SK-N-SH treated with all-trans-retinoic acid at 6 μM for 48 hours (cell line): ENCODE results near the gene RAB36.

Source experiments
- ATAC-seq: fragments of 200-7000 bp; cut with Tn5 transposase; 3 replicates; pipeline ENCODE4 v1.9.1; 2020; ENCODE audit warnings: mild to moderate bottlenecking, moderate library complexity
- ARNTL ChIP-seq: fragments of 450-650 bp; formaldehyde crosslinking; IDR thresholded peaks from 2 replicates; pipeline ENCODE4 v1.5.0; 2020; ENCODE audit warnings: low read depth, mild to moderate bottlenecking, moderate library complexity, borderline replicate concordance
- BACH2 ChIP-seq: fragments of 250-450 bp; sonication (Bioruptor Pico); IDR thresholded peaks from 2 replicates; pipeline ENCODE4 v1.9.0; 2021; ENCODE audit warnings: mild to moderate bottlenecking, borderline replicate concordance
- CREB5 ChIP-seq: fragments of 250-450 bp; sonication (Bioruptor Pico); IDR thresholded peaks from 2 replicates; pipeline ENCODE4 v1.5.1; 2020; ENCODE audit warnings: low read depth, mild to moderate bottlenecking, moderate library complexity
- CSRNP3 ChIP-seq: fragments of 250-450 bp; sonication (Bioruptor Pico); IDR thresholded peaks from 2 replicates; pipeline ENCODE4 v1.5.1; 2021; ENCODE audit warnings: mild to moderate bottlenecking, moderate library complexity
- ESRRG ChIP-seq: fragments of 250-450 bp; sonication (Bioruptor Pico); IDR thresholded peaks from 2 replicates; pipeline ENCODE4 v1.6.1; 2021; ENCODE audit warnings: mild to moderate bottlenecking
- GLIS3 ChIP-seq: fragments of 250-450 bp; sonication (Bioruptor Pico); IDR thresholded peaks from 2 replicates; pipeline ENCODE4 v1.5.0; 2020; ENCODE audit warnings: mild to moderate bottlenecking, moderate library complexity
- ISL1 ChIP-seq: fragments of 250-450 bp; sonication (Bioruptor Pico); IDR thresholded peaks from 2 replicates; pipeline ENCODE4 v2.1.2; 2022; ENCODE audit warnings: mild to moderate bottlenecking, moderate library complexity
- OSR1 ChIP-seq: fragments of 250-450 bp; sonication (Bioruptor Pico); IDR thresholded peaks from 2 replicates; pipeline ENCODE4 v1.8.0; 2022; ENCODE audit warnings: moderate library complexity, mild to moderate bottlenecking, inconsistent platforms
- PATZ1 ChIP-seq: fragments of 250-450 bp; sonication (Bioruptor Pico); IDR thresholded peaks from 2 replicates; pipeline ENCODE4 v1.8.0; 2020; ENCODE audit warnings: mild to moderate bottlenecking, moderate library complexity, borderline replicate concordance
- POU6F1 ChIP-seq: fragments of 250-450 bp; sonication (Bioruptor Pico); IDR thresholded peaks from 2 replicates; pipeline ENCODE4 v1.8.0; 2021; ENCODE audit warnings: low read depth, mild to moderate bottlenecking, moderate library complexity, borderline replicate concordance
- PPARA ChIP-seq: fragments of 250-450 bp; sonication (Bioruptor Pico); IDR thresholded peaks from 2 replicates; pipeline ENCODE4 v1.5.0; 2020; ENCODE audit warnings: mild to moderate bottlenecking, borderline replicate concordance
- RARB ChIP-seq: fragments of 250-450 bp; sonication (Bioruptor Pico); IDR thresholded peaks from 2 replicates; pipeline ENCODE4 v1.8.0; 2021; ENCODE audit warnings: mild to moderate bottlenecking, moderate library complexity
- SNAI2 ChIP-seq: fragments of 250-450 bp; sonication (Bioruptor Pico); IDR thresholded peaks from 2 replicates; pipeline ENCODE4 v1.5.0; 2020; ENCODE audit warnings: mild to moderate bottlenecking, moderate library complexity
- TCF4 ChIP-seq: fragments of 250-450 bp; sonication (Bioruptor Pico); IDR thresholded peaks from 2 replicates; pipeline ENCODE4 v1.8.0; 2021; ENCODE audit warnings: mild to moderate bottlenecking, moderate library complexity, borderline replicate concordance
- TOX ChIP-seq: fragments of 250-450 bp; sonication (Bioruptor Pico); IDR thresholded peaks from 2 replicates; pipeline ENCODE4 v1.8.0; 2021; ENCODE audit warnings: mild to moderate bottlenecking, moderate library complexity, borderline replicate concordance
- TSHZ2 ChIP-seq: fragments of 250-450 bp; sonication (Bioruptor Pico); IDR thresholded peaks from 2 replicates; pipeline ENCODE4 v1.5.0; 2020; ENCODE audit warnings: mild to moderate bottlenecking, moderate library complexity
- ZC3H10 ChIP-seq: fragments of 250-450 bp; sonication (Bioruptor Pico); IDR thresholded peaks from 2 replicates; pipeline ENCODE4 v1.5.1; 2021; ENCODE audit warnings: mild to moderate bottlenecking, moderate library complexity
- ZFP30 ChIP-seq: fragments of 450-650 bp; formaldehyde crosslinking; IDR thresholded peaks from 2 replicates; pipeline ENCODE4 v1.5.0; 2022; ENCODE audit warnings: mild to moderate bottlenecking, moderate library complexity
- ZNF70 ChIP-seq: fragments of 450-650 bp; formaldehyde crosslinking; IDR thresholded peaks from 2 replicates; pipeline ENCODE4 v1.5.0; 2020; ENCODE audit warnings: mild to moderate bottlenecking, moderate library complexity
- ZNF8 ChIP-seq: fragments of 450-650 bp; formaldehyde crosslinking; IDR thresholded peaks from 2 replicates; pipeline ENCODE4 v1.5.0; 2020; ENCODE audit warnings: mild to moderate bottlenecking, moderate library complexity

The RAB36 gene

GRCh38 chr22:23142546-23143105 lies 2.7 kb upstream of the RAB36 start (continued):
- TF ChIP-seq PATZ1 (CRISPR knock-in tag) (no peak), TOX (CRISPR knock-in tag) (no peak), ARNTL (CRISPR knock-in tag) (no peak), CREB5 (no peak), PPARA (no peak; the same call in 1 of the 2 replicates)

GRCh38 chr22:23143119-23143518 lies 2.2 kb upstream of the RAB36 start:
- TF ChIP-seq SNAI2 (CRISPR knock-in tag) (no peak), PPARA (no peak), RARB (no peak), ESRRG (CRISPR knock-in tag) (no peak), TCF4 (CRISPR knock-in tag) (no peak), ZC3H10 (CRISPR knock-in tag) (no peak)
- ATAC-seq, result no peak

GRCh38 chr22:23144432-23144831 lies 845 bp upstream of the RAB36 start:
- TF ChIP-seq BACH2 (CRISPR knock-in tag), result no peak
- TF ChIP-seq PATZ1 (CRISPR knock-in tag), result no peak
- no peak for TF ChIP-seq OSR1 (CRISPR knock-in tag)
- no peak for TF ChIP-seq CREB5
- TF ChIP-seq POU6F1, result no peak
- no peak for TF ChIP-seq TOX (CRISPR knock-in tag)
- TF ChIP-seq ESRRG (CRISPR knock-in tag), result no peak
- TF ChIP-seq ZNF70 (CRISPR knock-in tag), result no peak
- no peak for TF ChIP-seq ISL1 (CRISPR knock-in tag)
- no peak for TF ChIP-seq PPARA
- TF ChIP-seq ZFP30, result no peak
- TF ChIP-seq, all 23 proteins: peak for 0
- no peak for ATAC-seq

- ATAC-seq, result no peak
- TF ChIP-seq ARNTL (CRISPR knock-in tag), result no peak
- TF ChIP-seq TCF4 (CRISPR knock-in tag), result no peak
- no peak for TF ChIP-seq TSHZ2
- TF ChIP-seq OSR1 (CRISPR knock-in tag), result no peak
- no peak for TF ChIP-seq RARB
- no peak for TF ChIP-seq ESRRG (CRISPR knock-in tag)
- TF ChIP-seq ZNF8, result no peak
- no peak for TF ChIP-seq ZC3H10 (CRISPR knock-in tag)
- no peak for TF ChIP-seq CSRNP3 (CRISPR knock-in tag)
- TF ChIP-seq GLIS3 (CRISPR knock-in tag), result no peak
- no peak for TF ChIP-seq TOX (CRISPR knock-in tag)
- TF ChIP-seq CREB5, result no peak
- TF ChIP-seq PPARA, result no peak
- TF ChIP-seq ZNF70 (CRISPR knock-in tag), result no peak
- TF ChIP-seq BACH2 (CRISPR knock-in tag), result no peak
Measured at GRCh38 chr22:23145878-23146470, 697 bp downstream of the RAB36 start.
